ENCODE data around the gene FBLN5.

DNA sequence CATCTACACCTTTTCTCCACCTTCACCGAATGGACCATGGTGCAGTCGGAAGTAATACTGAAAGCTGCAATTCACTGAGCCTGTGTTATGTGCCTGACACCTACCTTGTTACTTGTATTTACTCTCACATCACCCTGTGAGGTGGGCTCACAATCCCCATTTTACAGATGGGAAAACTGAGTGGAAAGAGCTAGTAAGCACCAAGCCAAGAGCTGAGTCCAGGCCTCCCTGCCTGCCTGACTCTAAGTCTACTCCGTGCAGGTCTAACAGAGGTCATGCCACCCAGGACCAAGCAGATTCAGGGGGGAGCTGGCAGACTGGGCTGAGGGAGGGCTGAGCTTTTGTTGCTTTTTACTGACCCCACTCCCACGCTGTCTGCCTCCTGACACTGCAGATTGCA, 51.1 kb downstream of the FBLN5 start:
- TF ChIP-seq, protein P1, sequence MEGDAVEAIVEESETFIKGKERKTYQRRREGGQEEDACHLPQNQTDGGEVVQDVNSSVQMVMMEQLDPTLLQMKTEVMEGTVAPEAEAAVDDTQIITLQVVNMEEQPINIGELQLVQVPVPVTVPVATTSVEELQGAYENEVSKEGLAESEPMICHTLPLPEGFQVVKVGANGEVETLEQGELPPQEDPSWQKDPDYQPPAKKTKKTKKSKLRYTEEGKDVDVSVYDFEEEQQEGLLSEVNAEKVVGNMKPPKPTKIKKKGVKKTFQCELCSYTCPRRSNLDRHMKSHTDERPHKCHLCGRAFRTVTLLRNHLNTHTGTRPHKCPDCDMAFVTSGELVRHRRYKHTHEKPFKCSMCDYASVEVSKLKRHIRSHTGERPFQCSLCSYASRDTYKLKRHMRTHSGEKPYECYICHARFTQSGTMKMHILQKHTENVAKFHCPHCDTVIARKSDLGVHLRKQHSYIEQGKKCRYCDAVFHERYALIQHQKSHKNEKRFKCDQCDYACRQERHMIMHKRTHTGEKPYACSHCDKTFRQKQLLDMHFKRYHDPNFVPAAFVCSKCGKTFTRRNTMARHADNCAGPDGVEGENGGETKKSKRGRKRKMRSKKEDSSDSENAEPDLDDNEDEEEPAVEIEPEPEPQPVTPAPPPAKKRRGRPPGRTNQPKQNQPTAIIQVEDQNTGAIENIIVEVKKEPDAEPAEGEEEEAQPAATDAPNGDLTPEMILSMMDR (IDR thresholded peaks at IDR 0.05), result no peak
- TF ChIP-seq POLR2AphosphoS5 (IDR thresholded peaks at IDR 0.05; ENCODE audit: low read depth, low read length), result no peak

Data from Panc1 (cell line).